HG03139 (cell line): ENCODE results near the gene NBEAL1.
"Not testable (repeated sequence)": the region's sequence is repeated elsewhere in the genome, so short reads cannot be mapped to it uniquely, and the experiment has no call there.

Experiments used
- ATAC-seq: cut with Tn5 transposase; IDR thresholded peaks from one replicate; pipeline ENCODE4 v1.9.1; 2021; ENCODE audit not compliant: unreplicated experiment

The NBEAL1 gene

GRCh38 chr2:203014456-203015199 is at the start of gene NBEAL1:
Gene NBEAL1 (plus strand): TSS chr2:203014875. CDS start chr2:203016385, 1,510 bp downstream.
- ATAC-seq, result peak; percentile 98

- ATAC-seq, result peak; percentile 82
Measured at GRCh38 chr2:202965810-202966460, 48.7 kb upstream of the NBEAL1 start.

GRCh38 chr2:202969404-202969803 is 45.3 kb upstream of the NBEAL1 start:
- ATAC-seq, result not testable (repeated sequence)

GRCh38 chr2:202976809-202977208 is 37.9 kb upstream of the NBEAL1 start:
- no peak for ATAC-seq

- ATAC-seq, result no peak
Measured at GRCh38 chr2:202982779-202983491, 31.7 kb upstream of the NBEAL1 start.

GRCh38 chr2:202989749-202990148 is 24.9 kb upstream of the NBEAL1 start:
- no peak for ATAC-seq

GRCh38 chr2:202990501-202990900 is 24.2 kb upstream of the NBEAL1 start:
- ATAC-seq, result no peak

GRCh38 chr2:202997113-202997512 is 17.6 kb upstream of the NBEAL1 start:
- not testable (repeated sequence) for ATAC-seq

- ATAC-seq, result no peak
Measured at GRCh38 chr2:203002054-203002821, 12.4 kb upstream of the NBEAL1 start.

- ATAC-seq, result no peak
Measured at GRCh38 chr2:203003716-203004115, 11.0 kb upstream of the NBEAL1 start.

GRCh38 chr2:203016716-203017115 is 2.0 kb downstream of the NBEAL1 start:
- ATAC-seq, result no peak

GRCh38 chr2:203018181-203018580 is 3.5 kb downstream of the NBEAL1 start:
- no peak for ATAC-seq

GRCh38 chr2:203019142-203019541 is 4.5 kb downstream of the NBEAL1 start:
- no peak for ATAC-seq

- ATAC-seq, result no peak
Measured at GRCh38 chr2:203021991-203022390, 7.3 kb downstream of the NBEAL1 start.

GRCh38 chr2:203022751-203023150 is 8.1 kb downstream of the NBEAL1 start:
- ATAC-seq, result no peak

- ATAC-seq, result no peak
Measured at GRCh38 chr2:203025592-203025991, 10.9 kb downstream of the NBEAL1 start.

- no peak for ATAC-seq
Measured at GRCh38 chr2:203030545-203030944, 15.9 kb downstream of the NBEAL1 start.

GRCh38 chr2:203030991-203031390 is 16.3 kb downstream of the NBEAL1 start:
- ATAC-seq, result no peak

GRCh38 chr2:203033395-203033794 is 18.7 kb downstream of the NBEAL1 start:
- ATAC-seq, result no peak

- no peak for ATAC-seq
Measured at GRCh38 chr2:203035879-203036470, 21.3 kb downstream of the NBEAL1 start.

- no peak for ATAC-seq
Measured at GRCh38 chr2:203037026-203037425, 22.4 kb downstream of the NBEAL1 start.
